NCI-H2196 treated with DMSO at 0.1 percent for 48 hours (cell line): Measurements from ENCODE around the gene PIANP.
"Not testable (repeated sequence)": the region's sequence is repeated elsewhere in the genome, so short reads cannot be mapped to it uniquely, and the experiment has no call there.

Experiments
- DNase-seq: peaks from one replicate; lab custom pipeline; 2025; ENCODE audit not compliant: unreplicated experiment; lab: John Stamatoyannopoulos, UW

Gene PIANP

GRCh38 chr12:6700646-6701051, at the start of gene PIANP:
Gene PIANP (minus strand): TSS chr12:6700815. CDS start chr12:6698061, 2,754 bp downstream.
- no peak for DNase-seq

GRCh38 chr12:6748761-6749160, 48.1 kb upstream of the PIANP start:
- no peak for DNase-seq

GRCh38 chr12:6747216-6747615, 46.6 kb upstream of the PIANP start:
- DNase-seq: no peak

GRCh38 chr12:6745741-6746525, 45.3 kb upstream of the PIANP start:
- no peak for DNase-seq

- not testable (repeated sequence) for DNase-seq
Measured at GRCh38 chr12:6743300-6743699, 42.7 kb upstream of the PIANP start.

- no peak for DNase-seq
Measured at GRCh38 chr12:6742834-6743233, 42.2 kb upstream of the PIANP start.

GRCh38 chr12:6742080-6742479, 41.5 kb upstream of the PIANP start:
- DNase-seq: not testable (repeated sequence)

- no peak for DNase-seq
Measured at GRCh38 chr12:6736754-6737153, 36.1 kb upstream of the PIANP start.

GRCh38 chr12:6735448-6736191, 35.0 kb upstream of the PIANP start:
- DNase-seq: peak; percentile 30

GRCh38 chr12:6734506-6735387, 34.1 kb upstream of the PIANP start:
- DNase-seq: no peak

GRCh38 chr12:6730169-6730568, 29.6 kb upstream of the PIANP start:
- DNase-seq: no peak

- DNase-seq: no peak
Measured at GRCh38 chr12:6729186-6729585, 28.6 kb upstream of the PIANP start.

- no peak for DNase-seq
Measured at GRCh38 chr12:6725350-6725749, 24.7 kb upstream of the PIANP start.

GRCh38 chr12:6724409-6724797, 23.8 kb upstream of the PIANP start:
- no peak for DNase-seq

GRCh38 chr12:6723607-6724408, 23.2 kb upstream of the PIANP start, which contains the start of gene COPS7A:
Gene COPS7A (plus strand): TSS chr12:6724046. CDS start chr12:6724657, 611 bp downstream.
- DNase-seq: peak; percentile 91

- DNase-seq: no peak
Measured at GRCh38 chr12:6722863-6723262, 22.2 kb upstream of the PIANP start.

- no peak for DNase-seq
Measured at GRCh38 chr12:6716874-6717437, 16.3 kb upstream of the PIANP start.

GRCh38 chr12:6716031-6716873, 15.6 kb upstream of the PIANP start:
- DNase-seq: not testable (repeated sequence)

GRCh38 chr12:6708960-6709394, 8.4 kb upstream of the PIANP start:
- no peak for DNase-seq
